ENCODE results near the gene DPP7.
A peak's percentile ranks its signal among the peaks of the same experiment; 100 is the strongest.

The DPP7 gene

DNA sequence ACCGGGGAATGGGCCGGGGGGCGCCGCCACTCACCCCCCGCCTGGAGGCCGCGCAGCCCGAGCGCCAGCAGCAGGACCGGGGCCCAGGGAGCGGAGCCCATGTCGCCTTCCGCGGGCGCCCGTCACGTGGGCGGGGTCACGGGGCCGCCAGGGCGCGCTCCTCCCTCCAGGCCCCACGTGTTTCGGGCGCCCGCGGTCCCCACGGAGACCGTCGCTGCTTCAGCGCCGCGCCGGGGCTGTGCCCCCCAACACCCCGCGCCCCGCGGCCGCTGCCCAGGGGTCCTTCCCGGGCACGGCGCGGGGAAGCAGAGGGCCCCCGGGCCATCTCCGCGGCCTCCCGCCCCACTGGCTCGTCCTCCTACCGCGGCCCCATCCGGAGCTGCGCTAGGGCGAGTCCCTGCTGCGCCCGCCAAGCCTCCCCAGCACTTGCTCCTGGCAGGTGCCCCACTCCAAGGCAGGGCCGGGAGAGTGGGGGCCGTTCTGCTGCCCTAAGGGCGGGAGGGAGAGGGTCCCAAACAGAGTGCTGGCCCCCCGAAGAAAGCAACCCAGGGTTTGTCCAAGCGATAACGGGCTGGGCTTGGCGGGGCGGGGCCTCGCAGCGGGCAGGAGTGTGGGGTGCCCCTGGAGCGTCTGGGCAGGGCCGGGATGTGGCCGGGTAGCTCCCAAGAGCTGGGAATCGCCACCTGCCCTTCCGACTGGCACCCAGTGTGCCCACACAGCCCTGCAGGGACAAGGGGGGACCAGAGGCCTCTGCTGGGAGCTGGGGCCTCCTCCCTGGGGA lies at the start of gene DPP7:
Gene DPP7, minus strand, starts transcription at position 121 of the 781 bp plus-strand sequence. Its CDS starts 20 bp downstream, at position 101.
- Histone ChIP-seq H3K27me3 (ENCODE audit: control insufficient read depth, insufficient read depth, low read length) (peaks cover 22% of the 10 kb centered on the region), H3K4me1 (ENCODE audit: control insufficient read depth, insufficient read depth, low read length) (no peaks in the 10 kb centered on the region), H3K36me3 (ENCODE audit: control insufficient read depth, insufficient read depth, low read length) (no peaks in the 10 kb centered on the region), H3K4me3 (ENCODE audit: low read depth, low read length) (peak within 1 kb of the TSS; percentile 22), H3K9me3 (ENCODE audit: control insufficient read depth, insufficient read depth, low read length) (no peaks in the 10 kb centered on the region), H3K9ac (ENCODE audit: low read depth, low read length) (no peak within 1 kb of the TSS)

DNA sequence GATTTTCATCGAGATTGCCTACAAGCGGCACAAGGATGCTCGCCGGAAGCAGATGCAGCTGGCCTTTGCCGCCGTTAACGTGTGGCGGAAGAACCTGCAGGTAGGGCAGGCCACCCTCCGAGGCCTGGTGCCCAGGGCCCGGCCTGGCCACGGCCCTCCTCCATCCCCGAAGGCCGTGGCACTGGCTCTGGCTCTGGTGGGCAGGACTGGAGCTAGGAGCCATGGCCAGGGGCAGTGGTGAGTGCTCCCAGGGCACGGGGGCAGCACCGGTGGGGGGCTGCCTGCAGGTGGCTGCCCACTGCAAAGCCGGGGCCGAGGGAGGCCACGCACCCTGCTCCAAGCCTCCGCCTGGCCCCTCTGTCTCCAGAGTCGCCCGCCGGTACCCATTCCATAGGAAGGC lies 49.3 kb upstream of the DPP7 start:
- peaks cover 63% of the 10 kb centered on the region for H3K27me3 ChIP-seq (ENCODE audit: control insufficient read depth, insufficient read depth, low read length)
- H3K9me3 ChIP-seq (ENCODE audit: control insufficient read depth, insufficient read depth, low read length), result no peaks in the 10 kb centered on the region
- no peak overlapping the region for H3K9ac ChIP-seq (ENCODE audit: low read depth, low read length)

DNA sequence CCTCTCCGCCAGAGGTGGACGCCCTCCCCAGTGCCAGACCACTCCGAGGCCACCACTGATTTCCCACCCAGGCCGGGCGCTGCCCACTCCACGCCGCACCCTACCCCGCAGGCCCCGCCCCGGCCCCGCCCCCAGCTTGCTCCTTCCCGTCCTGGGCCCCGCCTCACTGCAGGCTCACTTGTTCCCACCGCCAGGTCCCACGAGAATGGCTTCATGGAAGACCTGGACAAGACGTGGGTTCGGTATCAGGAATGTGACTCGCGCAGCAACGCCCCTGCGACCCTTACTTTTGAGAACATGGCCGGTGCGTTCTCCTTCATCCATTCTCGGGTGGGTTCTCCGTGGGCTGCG lies 48.8 kb upstream of the DPP7 start:
- Histone ChIP-seq H3K36me3 (ENCODE audit: control insufficient read depth, insufficient read depth, low read length) (no peaks in the 10 kb centered on the region), H3K4me3 (ENCODE audit: low read depth, low read length) (peak overlapping the region; percentile 39), H3K9ac (ENCODE audit: low read depth, low read length) (no peak overlapping the region), H3K4me1 (ENCODE audit: control insufficient read depth, insufficient read depth, low read length) (no peaks in the 10 kb centered on the region), H3K9me3 (ENCODE audit: control insufficient read depth, insufficient read depth, low read length) (no peaks in the 10 kb centered on the region), H3K27me3 (ENCODE audit: control insufficient read depth, insufficient read depth, low read length) (peaks cover 63% of the 10 kb centered on the region)

More for the DNA sequence above, 49.3 kb upstream of the DPP7 start:
- H3K36me3 ChIP-seq (ENCODE audit: control insufficient read depth, insufficient read depth, low read length), result no peaks in the 10 kb centered on the region
- no peaks in the 10 kb centered on the region for H3K4me1 ChIP-seq (ENCODE audit: control insufficient read depth, insufficient read depth, low read length)
- no peak overlapping the region for H3K4me3 ChIP-seq (ENCODE audit: low read depth, low read length)

DNA sequence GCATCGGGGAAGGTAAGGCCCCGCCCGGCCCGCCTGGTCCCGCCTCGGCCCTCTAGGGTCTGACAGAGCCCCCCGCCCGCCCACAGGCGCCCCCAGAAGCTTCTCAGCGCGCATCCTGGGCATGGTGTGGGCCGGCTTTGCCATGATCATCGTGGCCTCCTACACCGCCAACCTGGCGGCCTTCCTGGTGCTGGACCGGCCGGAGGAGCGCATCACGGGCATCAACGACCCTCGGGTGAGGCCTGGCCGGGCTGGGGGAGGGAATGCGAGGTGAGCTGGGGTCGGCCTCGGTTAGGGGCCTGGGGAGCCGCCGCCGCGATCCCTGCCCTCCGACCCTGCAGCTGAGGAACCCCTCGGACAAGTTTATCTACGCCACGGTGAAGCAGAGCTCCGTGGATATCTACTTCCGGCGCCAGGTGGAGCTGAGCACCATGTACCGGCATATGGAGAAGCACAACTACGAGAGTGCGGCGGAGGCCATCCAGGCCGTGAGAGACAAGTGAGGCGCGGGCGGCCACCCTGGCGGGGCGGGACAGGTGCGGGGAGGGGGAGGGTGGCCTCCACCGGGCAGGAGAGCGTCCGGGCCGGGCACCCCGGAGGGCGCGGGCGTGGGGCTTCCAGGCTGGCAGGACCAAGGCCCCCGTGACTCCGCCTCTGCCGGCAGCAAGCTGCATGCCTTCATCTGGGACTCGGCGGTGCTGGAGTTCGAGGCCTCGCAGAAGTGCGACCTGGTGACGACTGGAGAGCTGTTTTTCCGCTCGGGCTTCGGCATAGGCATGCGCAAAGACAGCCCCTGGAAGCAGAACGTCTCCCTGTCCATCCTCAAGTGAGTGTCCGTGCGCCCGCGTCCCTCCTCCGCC lies 48.2 kb upstream of the DPP7 start:
- H3K27me3 ChIP-seq (ENCODE audit: control insufficient read depth, insufficient read depth, low read length), result peaks cover 66% of the 10 kb centered on the region
- no peaks in the 10 kb centered on the region for H3K9me3 ChIP-seq (ENCODE audit: control insufficient read depth, insufficient read depth, low read length)

DNA sequence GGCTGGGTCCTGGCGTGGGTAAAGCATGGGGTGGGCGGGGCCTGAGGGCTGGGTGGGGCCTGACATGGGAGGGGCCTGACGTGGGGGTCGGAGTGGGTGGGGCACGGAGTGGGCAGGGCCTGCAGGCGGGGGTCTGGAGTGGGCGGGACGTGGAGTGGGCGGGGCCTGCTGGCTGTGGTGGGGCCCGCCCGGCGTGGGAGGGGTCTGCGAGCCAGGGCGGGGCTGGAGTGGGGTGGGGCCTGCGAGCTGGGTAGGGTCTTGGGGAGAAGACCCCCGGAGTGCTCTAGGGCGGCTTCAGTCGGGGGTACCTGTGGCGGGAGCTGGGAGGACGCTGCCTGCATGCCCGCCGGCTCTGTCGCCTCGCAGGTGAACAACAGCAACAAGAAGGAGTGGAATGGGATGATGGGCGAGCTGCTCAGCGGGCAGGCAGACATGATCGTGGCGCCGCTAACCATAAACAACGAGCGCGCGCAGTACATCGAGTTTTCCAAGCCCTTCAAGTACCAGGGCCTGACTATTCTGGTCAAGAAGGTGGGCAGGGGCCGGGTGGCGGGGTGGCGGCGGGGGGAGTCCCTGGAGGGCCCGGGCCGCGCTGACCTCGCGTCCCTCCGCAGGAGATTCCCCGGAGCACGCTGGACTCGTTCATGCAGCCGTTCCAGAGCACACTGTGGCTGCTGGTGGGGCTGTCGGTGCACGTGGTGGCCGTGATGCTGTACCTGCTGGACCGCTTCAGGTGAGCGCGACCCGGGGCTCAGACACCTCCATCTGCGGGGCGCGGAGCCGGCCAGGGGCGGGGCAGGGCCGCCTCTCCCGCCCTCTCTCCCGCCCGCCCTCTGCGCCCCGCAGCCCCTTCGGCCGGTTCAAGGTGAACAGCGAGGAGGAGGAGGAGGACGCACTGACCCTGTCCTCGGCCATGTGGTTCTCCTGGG lies 47.3 kb upstream of the DPP7 start:
- Histone ChIP-seq H3K36me3 (ENCODE audit: control insufficient read depth, insufficient read depth, low read length) (no peaks in the 10 kb centered on the region), H3K4me3 (ENCODE audit: low read depth, low read length) (peak overlapping the region; percentile 48), H3K9me3 (ENCODE audit: control insufficient read depth, insufficient read depth, low read length) (no peaks in the 10 kb centered on the region), H3K27me3 (ENCODE audit: control insufficient read depth, insufficient read depth, low read length) (peaks cover 66% of the 10 kb centered on the region), H3K4me1 (ENCODE audit: control insufficient read depth, insufficient read depth, low read length) (no peaks in the 10 kb centered on the region), H3K9ac (ENCODE audit: low read depth, low read length) (no peak overlapping the region)

More for the DNA sequence above, 48.2 kb upstream of the DPP7 start:
- H3K36me3 ChIP-seq (ENCODE audit: control insufficient read depth, insufficient read depth, low read length), result no peaks in the 10 kb centered on the region
- H3K4me1 ChIP-seq (ENCODE audit: control insufficient read depth, insufficient read depth, low read length), result no peaks in the 10 kb centered on the region
- no peak overlapping the region for H3K9ac ChIP-seq (ENCODE audit: low read depth, low read length)
- H3K4me3 ChIP-seq (ENCODE audit: low read depth, low read length), result peak overlapping the region; percentile 39

DNA sequence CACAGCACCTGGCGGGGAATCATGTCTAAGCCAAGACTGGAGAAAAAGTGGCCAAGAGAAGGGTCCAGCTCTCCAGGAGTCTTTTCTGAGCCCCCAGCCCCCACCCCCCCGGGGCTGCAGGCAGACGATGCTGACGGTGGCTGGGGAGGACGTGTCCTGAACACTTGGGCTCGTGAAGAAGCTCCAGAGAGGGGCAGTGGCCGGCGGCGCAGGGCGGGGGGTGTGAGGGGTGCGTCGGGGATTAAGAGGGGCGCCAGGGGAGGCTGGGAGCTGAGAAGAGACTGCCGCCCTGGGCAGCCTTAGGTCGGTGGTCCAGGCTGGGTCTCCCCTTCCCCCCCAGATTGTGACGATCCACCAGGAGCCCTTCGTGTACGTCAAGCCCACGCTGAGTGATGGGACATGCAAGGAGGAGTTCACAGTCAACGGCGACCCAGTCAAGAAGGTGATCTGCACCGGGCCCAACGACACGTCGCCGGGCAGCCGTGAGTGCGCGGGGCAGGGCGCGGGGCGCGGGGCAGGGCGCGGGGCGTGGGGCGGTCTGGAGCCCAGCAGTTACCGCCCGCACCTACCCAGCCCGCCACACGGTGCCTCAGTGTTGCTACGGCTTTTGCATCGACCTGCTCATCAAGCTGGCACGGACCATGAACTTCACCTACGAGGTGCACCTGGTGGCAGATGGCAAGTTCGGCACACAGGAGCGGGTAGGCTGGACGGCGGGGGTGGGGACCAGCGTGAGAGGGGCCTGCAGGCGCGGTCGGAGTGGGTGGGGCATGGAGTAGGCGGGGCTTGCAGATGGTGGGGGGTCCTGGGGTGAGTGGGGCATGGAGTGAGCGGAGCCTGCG lies 46.4 kb upstream of the DPP7 start:
- Histone ChIP-seq H3K9me3 (ENCODE audit: control insufficient read depth, insufficient read depth, low read length) (no peaks in the 10 kb centered on the region), H3K27me3 (ENCODE audit: control insufficient read depth, insufficient read depth, low read length) (peaks cover 64% of the 10 kb centered on the region), H3K9ac (ENCODE audit: low read depth, low read length) (no peak overlapping the region), H3K4me1 (ENCODE audit: control insufficient read depth, insufficient read depth, low read length) (no peaks in the 10 kb centered on the region), H3K36me3 (ENCODE audit: control insufficient read depth, insufficient read depth, low read length) (no peaks in the 10 kb centered on the region), H3K4me3 (ENCODE audit: low read depth, low read length) (peak overlapping the region; percentile 13)

DNA sequence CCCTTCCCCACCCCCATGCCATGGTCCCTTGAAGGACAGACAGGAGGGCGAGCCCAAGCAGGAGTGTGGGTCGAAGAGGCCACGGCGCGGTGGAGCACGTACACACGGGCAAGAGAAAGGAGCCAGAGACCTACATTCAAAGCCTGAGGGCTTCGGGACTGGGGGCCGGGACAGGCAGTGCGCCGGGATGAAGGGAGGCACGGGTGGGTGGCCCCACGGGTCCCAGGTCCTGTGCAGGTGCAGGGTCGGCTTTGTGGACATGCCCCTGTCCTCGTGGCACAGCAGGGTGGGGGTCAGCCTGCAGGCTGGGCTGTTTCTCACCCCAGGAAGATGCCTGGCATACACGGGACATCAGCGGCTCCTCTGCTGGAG lies 45.5 kb upstream of the DPP7 start:
- no peak overlapping the region for H3K9ac ChIP-seq (ENCODE audit: low read depth, low read length)
- H3K9me3 ChIP-seq (ENCODE audit: control insufficient read depth, insufficient read depth, low read length), result no peaks in the 10 kb centered on the region
- H3K36me3 ChIP-seq (ENCODE audit: control insufficient read depth, insufficient read depth, low read length), result no peaks in the 10 kb centered on the region
- no peaks in the 10 kb centered on the region for H3K4me1 ChIP-seq (ENCODE audit: control insufficient read depth, insufficient read depth, low read length)
- no peak overlapping the region for H3K4me3 ChIP-seq (ENCODE audit: low read depth, low read length)
- peaks cover 73% of the 10 kb centered on the region for H3K27me3 ChIP-seq (ENCODE audit: control insufficient read depth, insufficient read depth, low read length)

DNA sequence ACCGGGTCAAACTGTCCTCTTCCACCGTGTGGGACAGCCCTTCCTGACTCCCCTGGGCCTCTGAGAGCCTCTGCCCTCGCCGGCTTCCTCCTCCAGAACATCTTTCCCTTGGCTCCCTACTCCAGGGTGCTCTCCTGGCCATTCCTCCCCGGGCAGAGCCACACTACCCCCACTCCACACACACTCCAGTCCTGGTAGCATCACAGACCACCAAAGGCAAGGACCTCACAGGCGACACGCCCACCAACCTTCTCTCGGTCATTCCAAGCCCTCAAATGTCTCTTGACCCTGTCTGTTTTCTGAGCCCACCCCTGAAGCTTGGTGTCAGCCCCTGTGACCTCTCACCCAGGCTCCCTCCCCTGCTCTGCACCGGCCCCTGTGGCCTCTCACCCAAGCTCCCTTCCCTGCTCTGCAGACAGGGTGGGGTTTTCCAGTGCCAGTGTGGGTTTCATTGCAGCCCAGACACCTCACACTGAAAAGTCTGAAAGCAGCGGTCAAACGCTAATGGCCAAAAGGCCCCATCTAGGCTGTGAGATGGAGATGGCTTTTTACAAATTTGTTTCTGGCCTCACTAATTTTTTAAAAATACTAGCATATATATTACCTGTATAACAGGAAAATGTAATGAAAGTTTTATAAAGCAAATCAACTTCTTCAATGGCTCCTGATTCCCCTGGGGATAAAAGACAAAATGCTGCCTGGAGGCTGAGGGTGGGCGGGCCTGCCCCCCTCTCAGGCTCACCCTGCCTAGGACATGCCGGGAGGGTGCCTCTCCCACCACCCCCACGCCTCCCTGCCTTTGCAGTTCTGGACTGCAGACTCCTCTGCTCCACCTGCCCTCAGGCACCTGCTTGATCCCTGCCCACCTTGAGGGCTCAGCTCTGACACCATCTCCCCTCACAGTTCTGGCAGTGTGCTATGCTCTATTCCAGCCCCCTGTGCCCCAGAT lies 44.8 kb upstream of the DPP7 start:
- Histone ChIP-seq H3K4me3 (ENCODE audit: low read depth, low read length) (no peak overlapping the region), H3K9ac (ENCODE audit: low read depth, low read length) (no peak overlapping the region), H3K27me3 (ENCODE audit: control insufficient read depth, insufficient read depth, low read length) (peaks cover 77% of the 10 kb centered on the region)

DNA sequence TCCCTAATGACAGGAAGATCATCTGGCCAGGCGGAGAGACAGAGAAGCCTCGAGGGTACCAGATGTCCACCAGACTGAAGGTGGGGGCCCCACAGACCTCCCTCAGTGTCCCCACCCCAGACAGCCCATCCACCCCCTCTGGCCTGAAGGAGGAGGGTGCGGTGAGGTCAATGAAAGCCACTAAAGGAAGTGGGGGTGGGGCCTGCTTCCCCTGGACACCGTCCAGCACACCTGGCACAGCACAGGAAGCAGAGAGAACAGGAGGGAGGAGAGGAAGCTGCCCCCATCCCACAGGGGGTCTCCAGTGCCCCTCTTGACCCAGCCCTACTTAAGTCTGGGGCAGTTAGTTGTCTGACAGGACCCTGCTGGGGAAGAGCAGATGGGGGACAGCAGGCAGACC lies 44.1 kb upstream of the DPP7 start:
- Histone ChIP-seq H3K4me1 (ENCODE audit: control insufficient read depth, insufficient read depth, low read length) (no peaks in the 10 kb centered on the region), H3K27me3 (ENCODE audit: control insufficient read depth, insufficient read depth, low read length) (peaks cover 73% of the 10 kb centered on the region), H3K9me3 (ENCODE audit: control insufficient read depth, insufficient read depth, low read length) (no peaks in the 10 kb centered on the region), H3K4me3 (ENCODE audit: low read depth, low read length) (no peak overlapping the region), H3K36me3 (ENCODE audit: control insufficient read depth, insufficient read depth, low read length) (no peaks in the 10 kb centered on the region), H3K9ac (ENCODE audit: low read depth, low read length) (no peak overlapping the region)

More for the DNA sequence above, 44.8 kb upstream of the DPP7 start:
- Histone ChIP-seq H3K4me1 (ENCODE audit: control insufficient read depth, insufficient read depth, low read length) (no peaks in the 10 kb centered on the region), H3K9me3 (ENCODE audit: control insufficient read depth, insufficient read depth, low read length) (no peaks in the 10 kb centered on the region), H3K36me3 (ENCODE audit: control insufficient read depth, insufficient read depth, low read length) (no peaks in the 10 kb centered on the region)

Data from iPS-15b (cell line).